ENCODE results near the gene DIS3L2. TPM values are rescaled to one million over a fixed set of nuclear protein-coding genes. Genes with fewer than 3 reads are reported as not detected.
A peak's percentile ranks its signal among the peaks of the same experiment; 100 is the strongest.

DIS3L2 gene
- total and polyA plus RNA-seq, 10 donors: 9.1 to 59.8 (median 35.4) TPM

- no peaks in the 10 kb centered on the region for H3K9me3 ChIP-seq
- 0 to 2% (median 1%) methylated on average over 12 to 96 of the region's 96 CpGs for WGBS, 5 donors
- peak overlapping the region; percentile 16 to 71 (median 43) for H3K4me3 ChIP-seq
- DNase-seq: peak; percentile 93
- no peak overlapping the region for H3K27ac ChIP-seq
- H3K4me1 ChIP-seq: peaks cover 20 to 32% (median 27%) of the 10 kb centered on the region in 6 donors
- peak in 2 of 3 donors; percentile 29 to 43 for TF ChIP-seq POLR2AphosphoS5 (IDR thresholded peaks at IDR 0.05)
- no peak for TF ChIP-seq POLR2A (IDR thresholded peaks at IDR 0.05)
- TF ChIP-seq CTCF (IDR thresholded peaks at IDR 0.05 in 8 of 11, conservative IDR thresholded peaks at IDR 0.05 in 3 of 11): peak; percentile 29 to 97 (median 94)
- peaks cover 0 to 97% (median 51%) of the 10 kb centered on the region in 7 donors for H3K27me3 ChIP-seq (replicated peaks in 1 of 7)
- intact Hi-C loops (cut with DNase I; ENCODE audit: low total_unique reads): loop anchor here (5.0 kb wide), 2 partner anchors 217 to 402 kb away; no protein-coding TSS in a partner anchor
- no peaks in the 10 kb centered on the region for H3K36me3 ChIP-seq
Observed at GRCh38 chr2:231925303-231926179, 36.0 kb upstream of the DIS3L2 start.

- Histone ChIP-seq H3K27ac (no peak within 1 kb of the TSS), H3K27me3 (replicated peaks in 1 of 7) (peaks cover 0 to 97% (median 51%) of the 10 kb centered on the region in 7 donors), H3K4me1 (peaks cover 20 to 32% (median 27%) of the 10 kb centered on the region in 6 donors), H3K4me3 (peak within 1 kb of the TSS; percentile 16 to 71 (median 43)), H3K36me3 (no peaks in the 10 kb centered on the region), H3K9me3 (no peaks in the 10 kb centered on the region)
- intact Hi-C loops (cut with DNase I; ENCODE audit: low total_unique reads): loop anchor here (5.0 kb wide), 2 partner anchors 216 to 401 kb away; no protein-coding TSS in a partner anchor
- 0 to 1% (median 1%) methylated on average over 8 to 54 of the region's 54 CpGs for WGBS, 5 donors
- TF ChIP-seq CTCF (IDR thresholded peaks at IDR 0.05 in 8 of 11, conservative IDR thresholded peaks at IDR 0.05 in 3 of 11): peak in 2 of 11 experiments; percentile 15 to 17
- no peak for TF ChIP-seq POLR2AphosphoS5 (IDR thresholded peaks at IDR 0.05)
- DNase-seq: peak; percentile 76
Observed at GRCh38 chr2:231926180-231926741, 35.3 kb upstream of the DIS3L2 start, which contains the start of gene NPPC. TSS of gene NPPC (minus strand) at chr2:231926396. CDS start at chr2:231926249, 147 bp downstream.

- peak; percentile 74 for DNase-seq
- no peaks in the 10 kb centered on the region for H3K36me3 ChIP-seq
- no peak overlapping the region for H3K27ac ChIP-seq
- TF ChIP-seq CTCF (IDR thresholded peaks at IDR 0.05 in 8 of 11, conservative IDR thresholded peaks at IDR 0.05 in 3 of 11) (no peak), POLR2A (IDR thresholded peaks at IDR 0.05) (no peak), POLR2AphosphoS5 (IDR thresholded peaks at IDR 0.05) (no peak)
- peak overlapping the region in 7 of 8 donors; percentile 37 to 71 (median 45) for H3K4me3 ChIP-seq
- H3K9me3 ChIP-seq: no peaks in the 10 kb centered on the region
- peaks cover 20 to 32% (median 27%) of the 10 kb centered on the region in 6 donors for H3K4me1 ChIP-seq
- WGBS, 5 donors: 5 to 8% (median 7%) methylated on average over 39 to 51 of the region's 51 CpGs
- H3K27me3 ChIP-seq (replicated peaks in 1 of 7): peaks cover 0 to 97% (median 51%) of the 10 kb centered on the region in 7 donors
- intact Hi-C loops (cut with DNase I; ENCODE audit: low total_unique reads): loop anchor here (5.0 kb wide), 2 partner anchors 215 to 400 kb away; no protein-coding TSS in a partner anchor
Observed at GRCh38 chr2:231926761-231927565, 34.5 kb upstream of the DIS3L2 start.
